ENCODE measurements around the gene SYCP2.
A peak's percentile ranks its signal among the peaks of the same experiment; 100 is the strongest.
"Not testable (repeated sequence)": the region's sequence is repeated elsewhere in the genome, so short reads cannot be mapped to it uniquely, and the experiment has no call there.

SYCP2 gene

GRCh38 chr20:59890035-59890434, 43.4 kb downstream of the SYCP2 start:
- DNase-seq: not testable (repeated sequence)

DNA sequence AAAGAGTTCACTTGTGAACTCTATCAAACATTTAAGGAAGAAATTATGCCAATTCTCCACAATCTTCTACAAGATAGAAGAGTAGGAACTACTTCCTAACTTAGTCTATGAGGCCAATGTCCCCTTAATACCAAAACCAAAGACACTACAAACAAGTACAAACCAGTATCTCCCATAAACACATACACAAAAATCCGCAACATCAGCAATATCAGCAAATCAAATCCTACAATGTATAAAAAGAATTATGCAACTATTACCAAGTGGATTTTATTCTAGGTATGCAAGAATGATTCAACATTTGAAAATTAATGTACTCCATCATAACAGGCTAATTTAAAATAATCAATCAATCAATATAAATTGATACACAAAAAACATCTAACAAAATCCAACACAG, 45.4 kb downstream of the SYCP2 start:
- DNase-seq: no peak

GRCh38 chr20:59884494-59884893, 48.9 kb downstream of the SYCP2 start:
- DNase-seq: no peak

- no peak for DNase-seq
These were observed 53.2 kb downstream of the SYCP2 start for GRCh38 chr20:59880198-59880597.

- DNase-seq: no peak
These were observed 60.0 kb downstream of the SYCP2 start for GRCh38 chr20:59873409-59873808.

- no peak for DNase-seq
These were observed 62.3 kb downstream of the SYCP2 start for GRCh38 chr20:59871096-59871495.

DNA sequence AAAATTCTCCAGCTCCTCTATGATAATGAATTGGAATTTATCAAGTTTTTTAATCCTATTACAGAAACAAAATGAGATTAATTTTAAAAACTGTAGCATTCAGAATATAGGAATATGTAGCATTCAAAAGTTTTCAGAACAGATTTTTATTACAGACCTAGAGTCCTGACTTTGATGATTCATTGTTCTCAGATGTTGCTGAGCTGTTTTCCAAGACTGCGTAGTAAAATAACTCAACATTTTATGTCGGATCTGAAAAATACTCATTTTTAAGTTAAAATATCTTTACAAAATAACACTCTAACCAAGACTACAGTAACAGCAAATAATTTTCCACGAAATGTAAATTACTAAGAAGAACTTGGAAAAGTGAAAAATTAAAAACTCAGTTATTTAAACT, 67.1 kb downstream of the SYCP2 start:
- no peak for DNase-seq

DNA sequence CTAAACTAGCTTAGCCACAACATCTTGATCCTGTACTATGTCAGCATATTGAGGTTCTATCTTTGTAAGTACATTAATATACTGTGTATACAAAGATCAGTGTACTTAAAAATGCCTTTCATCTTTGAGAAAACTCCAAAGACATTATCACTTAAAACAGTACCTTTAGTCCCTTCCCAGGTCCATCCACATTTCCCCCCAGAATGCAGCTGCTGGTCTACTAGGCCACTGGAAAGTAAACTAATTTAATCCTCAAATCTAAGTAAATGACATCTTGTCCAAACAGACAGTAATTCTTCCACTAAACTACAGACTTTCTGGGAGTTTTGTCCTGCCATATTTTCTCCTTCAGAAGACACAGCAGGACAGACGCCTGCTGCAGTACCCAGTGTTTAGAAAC, 68.7 kb downstream of the SYCP2 start:
- no peak for DNase-seq

- no peak for DNase-seq
These were observed 70.4 kb downstream of the SYCP2 start for GRCh38 chr20:59863058-59863457.

DNA sequence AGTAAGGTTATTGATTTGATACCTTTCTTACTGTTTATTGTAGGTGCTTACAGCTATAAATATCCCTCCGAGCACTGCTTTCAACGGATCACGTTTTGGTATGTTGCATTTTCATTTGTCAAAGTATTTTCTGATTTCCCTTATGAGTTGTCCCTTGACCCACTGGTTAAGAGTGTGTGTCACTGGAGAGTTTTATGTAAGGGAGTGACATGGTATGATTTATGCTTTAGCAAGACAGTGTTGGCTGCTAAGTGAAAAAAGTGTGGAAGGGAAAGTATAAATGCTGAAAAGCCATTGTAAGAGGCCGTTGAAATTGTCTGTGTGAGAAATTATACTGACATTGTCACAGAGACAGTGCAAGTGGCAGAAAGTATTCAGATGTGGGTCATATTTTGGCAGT, 72.0 kb downstream of the SYCP2 start:
- DNase-seq: no peak

DNA sequence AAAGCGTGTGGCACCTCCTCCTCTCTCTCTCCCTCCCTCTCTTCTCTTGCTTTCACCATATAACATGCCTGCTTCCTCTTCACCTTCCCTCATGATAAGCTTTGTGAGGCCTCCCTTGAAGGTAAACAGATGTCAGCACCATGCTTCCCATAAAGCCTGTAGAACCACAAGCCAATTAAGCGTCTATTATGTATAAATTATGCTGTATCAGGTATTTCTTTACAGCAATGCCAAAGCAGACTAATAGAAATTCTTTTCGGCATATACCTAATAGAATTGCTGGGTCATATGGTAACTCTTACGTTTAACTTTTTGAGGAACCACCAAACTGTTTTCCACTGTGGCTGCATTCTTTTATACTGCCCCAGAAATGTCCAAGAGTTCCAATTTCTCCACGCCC, 75.0 kb downstream of the SYCP2 start:
- no peak for DNase-seq

GRCh38 chr20:59857966-59858365, 75.5 kb downstream of the SYCP2 start:
- no peak for DNase-seq

DNA sequence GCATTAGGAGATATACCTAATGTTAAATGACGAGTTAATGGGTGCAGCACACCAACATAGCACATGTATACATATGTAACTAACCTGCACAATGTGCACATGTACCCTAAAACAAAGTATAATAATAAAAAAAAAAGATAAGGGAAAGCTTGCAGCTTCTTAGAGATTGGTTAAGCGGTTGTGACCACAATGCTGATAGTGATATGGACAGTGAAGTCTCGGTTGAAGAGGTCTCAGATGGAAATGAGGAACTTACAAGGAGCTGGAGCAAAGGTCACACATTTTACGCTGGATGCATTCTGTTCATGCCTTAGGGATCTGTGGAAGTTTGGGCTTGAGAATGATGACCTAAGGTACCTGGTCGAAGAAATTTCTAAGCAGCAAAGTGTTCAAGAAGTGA, 76.5 kb downstream of the SYCP2 start:
- DNase-seq: not testable (repeated sequence)

DNA sequence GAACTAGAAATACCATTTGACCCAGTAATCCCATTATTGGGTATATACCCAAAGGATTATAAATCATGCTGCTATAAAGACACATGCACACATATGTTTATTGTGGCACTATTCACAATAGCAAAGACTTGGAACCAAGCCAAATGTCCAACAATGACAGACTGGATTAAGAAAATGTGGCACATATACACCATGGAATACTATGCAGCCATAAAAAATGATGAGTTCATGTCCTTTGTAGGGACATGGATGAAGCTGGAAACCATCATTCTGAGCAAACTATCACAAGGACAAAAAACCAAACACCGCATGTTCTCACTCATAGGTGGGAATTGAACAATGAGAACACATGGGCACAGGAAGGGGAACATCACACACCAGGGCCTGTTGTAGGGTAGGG, 76.9 kb downstream of the SYCP2 start:
- not testable (repeated sequence) for DNase-seq

DNA sequence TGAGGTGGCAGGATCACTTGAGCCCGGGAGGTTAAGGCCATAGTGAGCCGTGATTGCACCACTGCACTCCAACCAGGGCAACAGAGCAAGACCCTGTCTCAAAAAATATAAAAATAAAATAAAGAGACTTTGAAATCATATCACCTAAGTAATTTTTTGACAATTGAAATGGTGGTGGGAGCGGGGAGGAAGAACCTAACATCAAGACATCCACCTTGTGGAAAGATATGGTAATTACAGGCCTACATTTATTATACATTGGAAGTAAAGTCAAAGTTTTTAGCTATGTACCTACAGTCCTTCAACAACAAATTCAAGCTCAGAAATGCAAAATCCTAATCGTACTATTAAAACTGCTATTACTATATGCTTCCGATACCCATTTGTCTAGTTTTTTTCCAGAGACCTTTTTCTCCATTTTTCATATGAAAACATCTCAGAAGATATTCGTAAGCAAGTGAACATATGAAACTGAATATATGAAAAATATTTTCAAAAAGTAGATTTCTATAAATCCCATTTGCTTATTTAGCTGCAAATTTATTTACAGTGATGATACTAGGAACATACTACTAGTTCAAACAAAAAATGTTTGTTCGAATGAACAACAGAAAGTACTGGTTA, 83.3 kb downstream of the SYCP2 start:
- DNase-seq: peak; percentile 68

DNA sequence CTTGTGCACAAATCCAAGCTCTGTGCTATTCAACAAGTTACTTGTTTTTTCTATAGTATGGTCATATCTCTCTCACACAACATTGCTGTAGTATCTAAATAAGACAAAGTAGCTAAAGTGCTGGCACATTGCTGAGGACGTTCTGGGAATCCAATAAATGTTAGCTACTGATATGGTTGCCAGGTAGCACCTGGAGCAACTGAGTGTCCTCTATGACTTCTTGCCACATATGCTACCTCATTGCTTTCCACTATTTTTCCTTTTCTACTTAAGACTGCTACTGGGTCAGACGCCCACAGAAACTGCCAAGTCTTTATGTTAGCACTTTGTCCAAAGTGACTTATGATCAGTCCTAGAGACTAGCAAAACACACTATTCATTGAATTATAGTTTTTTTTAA, 85.3 kb downstream of the SYCP2 start:
- DNase-seq: no peak

- no peak for DNase-seq
These were observed 88.0 kb downstream of the SYCP2 start for GRCh38 chr20:59845472-59845871.

GRCh38 chr20:59839400-59839799, 94.0 kb downstream of the SYCP2 start:
- DNase-seq: no peak

DNA sequence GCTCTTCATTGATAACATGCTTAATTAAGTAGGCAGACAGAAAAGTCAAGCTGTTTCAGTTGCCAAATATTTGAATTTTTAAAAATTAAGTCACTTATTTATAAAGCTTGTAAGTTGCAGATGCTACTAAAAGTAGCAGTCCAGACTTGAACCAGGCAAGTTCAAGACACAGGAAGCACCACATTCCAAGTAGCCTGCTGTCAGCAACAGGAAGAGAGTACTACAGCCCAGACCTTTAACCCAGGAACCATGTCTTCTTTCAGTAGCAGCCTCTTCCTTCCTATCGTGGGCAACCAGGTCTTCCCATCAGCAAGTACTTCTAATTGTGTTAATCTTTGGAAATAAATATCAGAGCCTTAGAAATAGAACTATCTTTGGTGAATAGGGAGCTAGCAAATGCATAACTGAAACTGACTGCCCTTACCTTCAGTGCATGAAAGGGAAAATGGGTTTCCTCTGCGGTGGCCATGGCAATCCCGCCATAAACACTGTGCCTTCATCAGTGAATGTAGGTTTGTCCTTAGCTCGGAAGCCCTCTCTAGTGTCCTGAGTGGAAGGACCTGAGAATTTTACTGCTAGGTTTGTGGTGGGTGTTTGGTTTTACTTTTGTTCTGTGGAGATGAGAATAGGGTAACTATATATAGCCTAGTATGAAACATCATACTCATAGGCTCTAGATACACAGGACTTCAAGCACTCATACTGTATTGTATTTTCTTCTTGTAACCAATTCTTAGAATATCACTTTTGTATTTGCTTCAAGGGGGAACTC, 95.6 kb downstream of the SYCP2 start:
- DNase-seq: no peak

- peak; percentile 59 for DNase-seq
These were observed 96.7 kb downstream of the SYCP2 start for GRCh38 chr20:59836767-59837166.

- peak; percentile 90 for DNase-seq
These were observed 97.7 kb downstream of the SYCP2 start for GRCh38 chr20:59835448-59836395.

DNA sequence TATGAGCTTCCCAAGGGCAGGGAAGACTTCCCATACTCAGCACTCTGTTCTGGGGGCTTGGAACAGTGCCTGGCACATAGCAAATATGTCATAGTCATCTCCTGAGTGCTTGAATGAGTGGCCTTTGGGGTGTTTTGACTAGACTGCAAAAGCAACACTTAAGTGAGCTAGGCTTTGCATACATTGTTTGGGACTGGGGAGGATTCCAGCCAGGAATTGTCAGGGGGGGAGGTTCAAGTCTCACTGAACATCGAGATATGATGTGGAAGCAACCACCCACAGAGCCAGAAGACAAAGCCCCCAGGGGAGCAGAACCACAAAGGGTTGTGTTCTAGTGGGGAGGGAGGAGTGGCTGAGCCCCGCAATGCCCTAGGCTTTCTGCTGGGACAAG, 98.4 kb downstream of the SYCP2 start:
- DNase-seq: no peak

Measured in DMS79 treated with DMSO at 0.1 percent for 48 hours (cell line).